Loucy (cell line): ENCODE data around the gene TENM4.

ENCODE experiments used
- H2AFZ ChIP-seq: fragments of 200-600 bp; sonication (generic); 2 replicates; pipeline ENCODE4 v1.6.0; 2016; ENCODE audit warnings: antibody characterized with exemption, mild to moderate bottlenecking, low read length, moderate library complexity
- H3F3A ChIP-seq: fragments of 200-600 bp; 2 replicates; pipeline ENCODE4 v1.6.0; 2016; ENCODE audit warnings: antibody characterized with exemption, low read depth, mild to moderate bottlenecking
- H3K27me3 ChIP-seq: fragments of 200-600 bp; sonication (generic); 2 replicates; pipeline ENCODE4 v1.6.1; 2014; ENCODE audit warnings: low read length, mild to moderate bottlenecking; ENCODE audit not compliant: insufficient read depth, poor library complexity, severe bottlenecking
- H3K36me3 ChIP-seq: fragments of 200-600 bp; sonication (generic); 2 replicates; pipeline ENCODE4 v1.6.1; 2016; ENCODE audit warnings: low read length; ENCODE audit not compliant: insufficient read depth
- H3K4me1 ChIP-seq: fragments of 200-600 bp; sonication (generic); 2 replicates; pipeline ENCODE4 v1.5.1; 2014; ENCODE audit warnings: low read length, mild to moderate bottlenecking; ENCODE audit not compliant: insufficient read depth, poor library complexity, severe bottlenecking
- H3K4me2 ChIP-seq: fragments of 200-600 bp; sonication (generic); 2 replicates; pipeline ENCODE4 v1.6.0; 2014; ENCODE audit warnings: antibody characterized with exemption, low read length, low read depth, mild to moderate bottlenecking; ENCODE audit not compliant: poor library complexity, severe bottlenecking
- H3K4me3 ChIP-seq: fragments of 200-600 bp; sonication (generic); 2 replicates; pipeline ENCODE4 v1.5.1; 2014; ENCODE audit warnings: low read length, mild to moderate bottlenecking, mixed read lengths; ENCODE audit not compliant: poor library complexity, severe bottlenecking
- H3K79me2 ChIP-seq: fragments of 200-600 bp; sonication (generic); 2 replicates; pipeline ENCODE4 v1.6.1; 2014; ENCODE audit warnings: low read length; ENCODE audit not compliant: insufficient read depth
- H3K9ac ChIP-seq: fragments of 200-600 bp; sonication (generic); 2 replicates; pipeline ENCODE4 v1.6.0; 2014; ENCODE audit warnings: mild to moderate bottlenecking, low read depth, low read length, moderate library complexity; ENCODE audit not compliant: poor library complexity, severe bottlenecking
- H3K9me2 ChIP-seq: fragments of 200-600 bp; sonication (generic); replicated peaks from 2 replicates; pipeline ENCODE4 v1.6.1; 2016; ENCODE audit warnings: low read depth, low read length, mixed read lengths
- H3K9me3 ChIP-seq: fragments of 200-600 bp; sonication (generic); 2 replicates; pipeline ENCODE4 v1.6.1; 2014; ENCODE audit warnings: mild to moderate bottlenecking, antibody characterized with exemption, low read length, low read depth; ENCODE audit not compliant: insufficient read depth
- H4K20me1 ChIP-seq: fragments of 200-600 bp; sonication (generic); 2 replicates; pipeline ENCODE4 v1.6.0; 2014; ENCODE audit warnings: antibody characterized with exemption, low read length, mild to moderate bottlenecking; ENCODE audit not compliant: insufficient read depth, poor library complexity, severe bottlenecking
- CTCF ChIP-seq: fragments of 200-600 bp; sonication (generic); conservative IDR thresholded peaks from 2 replicates; pipeline ENCODE4 v1.5.1; 2014; ENCODE audit warnings: mild to moderate bottlenecking, antibody characterized with exemption, low read length
- EZH2phosphoT487 ChIP-seq: fragments of 200-600 bp; IDR thresholded peaks from 2 replicates; pipeline ENCODE4 v1.6.1; 2018; ENCODE audit warnings: antibody characterized with exemption, mild to moderate bottlenecking, moderate library complexity, borderline replicate concordance

The TENM4 gene

GRCh38 chr11:78910322-78910721, 530.5 kb downstream of the TENM4 start:
- Histone ChIP-seq H4K20me1 (no peaks in the 10 kb centered on the region), H3K4me3 (no peak overlapping the region), H3K27me3 (no peaks in the 10 kb centered on the region), H3K36me3 (no peaks in the 10 kb centered on the region), H3K4me1 (no peaks in the 10 kb centered on the region), H3K9ac (no peak overlapping the region), H3K79me2 (no peaks in the 10 kb centered on the region), H3K4me2 (no peak overlapping the region), H3F3A (no peaks in the 10 kb centered on the region), H3K9me3 (no peaks in the 10 kb centered on the region), H2AFZ (no peak overlapping the region), H3K9me2 (no peaks in the 10 kb centered on the region)
- TF ChIP-seq EZH2phosphoT487, result no peak
- no peak for TF ChIP-seq CTCF

- no peaks in the 10 kb centered on the region for H4K20me1 ChIP-seq
- no peak for TF ChIP-seq EZH2phosphoT487
- no peak for TF ChIP-seq CTCF
- H2AFZ ChIP-seq, result no peak overlapping the region
- H3K27me3 ChIP-seq, result no peaks in the 10 kb centered on the region
- no peak overlapping the region for H3K9ac ChIP-seq
- H3K9me2 ChIP-seq, result no peaks in the 10 kb centered on the region
- H3K4me2 ChIP-seq, result no peak overlapping the region
- no peak overlapping the region for H3K4me3 ChIP-seq
- H3K36me3 ChIP-seq, result no peaks in the 10 kb centered on the region
- H3F3A ChIP-seq, result no peaks in the 10 kb centered on the region
- no peaks in the 10 kb centered on the region for H3K4me1 ChIP-seq
- H3K9me3 ChIP-seq, result no peaks in the 10 kb centered on the region
- no peaks in the 10 kb centered on the region for H3K79me2 ChIP-seq
These were observed 531.4 kb downstream of the TENM4 start for GRCh38 chr11:78909386-78909785.

- Histone ChIP-seq H3K4me3 (no peak overlapping the region), H4K20me1 (no peaks in the 10 kb centered on the region)
These were observed 533.2 kb downstream of the TENM4 start for GRCh38 chr11:78907636-78908035.

More at GRCh38 chr11:78907636-78908035, 533.2 kb downstream of the TENM4 start:
- H3K9ac ChIP-seq, result no peak overlapping the region
- H3K36me3 ChIP-seq, result no peaks in the 10 kb centered on the region
- H3F3A ChIP-seq, result no peaks in the 10 kb centered on the region
- H3K27me3 ChIP-seq, result no peaks in the 10 kb centered on the region
- no peaks in the 10 kb centered on the region for H3K4me1 ChIP-seq
- no peak overlapping the region for H3K4me2 ChIP-seq
- TF ChIP-seq CTCF (no peak), EZH2phosphoT487 (no peak)
- no peaks in the 10 kb centered on the region; the same call in 1 of the 2 replicates for H3K9me3 ChIP-seq
- no peaks in the 10 kb centered on the region for H3K9me2 ChIP-seq
- H2AFZ ChIP-seq, result no peak overlapping the region
- H3K79me2 ChIP-seq, result no peaks in the 10 kb centered on the region
